ENCODE data around the gene NLE1.

NLE1 gene

DNA sequence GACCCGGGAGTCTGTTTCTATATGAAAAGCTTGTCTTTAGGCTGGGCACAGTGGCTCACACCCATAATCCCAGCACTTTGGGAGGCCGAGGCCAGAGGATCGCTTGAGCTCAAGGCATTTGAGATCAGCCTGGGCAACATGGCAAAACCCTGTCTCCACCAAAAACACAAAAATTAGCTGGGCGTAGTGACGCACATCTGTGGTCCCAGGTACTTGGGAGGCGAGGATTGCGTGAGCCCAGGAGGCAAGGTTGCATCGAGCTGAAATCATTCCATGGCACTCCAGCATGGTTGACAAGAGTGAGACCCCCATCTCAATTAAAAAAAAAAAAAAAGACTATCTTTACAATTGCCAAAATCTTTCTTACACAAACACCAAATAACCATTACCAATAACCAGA lies 55.9 kb downstream of the NLE1 start:
- DNase-seq (ENCODE audit: low read depth): no peak

DNA sequence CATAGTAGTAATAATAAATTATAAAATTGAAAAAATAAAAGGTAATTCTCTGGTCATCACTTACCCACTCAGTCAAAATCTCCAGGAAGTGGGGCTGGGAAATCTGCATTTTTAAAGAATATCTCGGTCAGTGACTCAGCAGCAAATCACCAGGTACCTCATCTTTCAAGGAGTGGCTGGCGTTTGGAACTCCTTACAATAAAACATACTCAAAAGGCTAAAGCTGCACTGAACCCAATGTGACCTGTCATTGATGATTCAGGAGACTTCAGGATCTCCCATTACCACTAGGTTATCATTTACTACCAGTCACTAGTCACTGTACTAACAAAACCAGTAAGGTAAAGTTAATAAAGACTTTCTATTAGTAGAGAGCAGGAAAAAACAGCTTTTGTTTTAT lies 57.1 kb downstream of the NLE1 start:
- peak; percentile 55 for DNase-seq (ENCODE audit: low read depth)

DNA sequence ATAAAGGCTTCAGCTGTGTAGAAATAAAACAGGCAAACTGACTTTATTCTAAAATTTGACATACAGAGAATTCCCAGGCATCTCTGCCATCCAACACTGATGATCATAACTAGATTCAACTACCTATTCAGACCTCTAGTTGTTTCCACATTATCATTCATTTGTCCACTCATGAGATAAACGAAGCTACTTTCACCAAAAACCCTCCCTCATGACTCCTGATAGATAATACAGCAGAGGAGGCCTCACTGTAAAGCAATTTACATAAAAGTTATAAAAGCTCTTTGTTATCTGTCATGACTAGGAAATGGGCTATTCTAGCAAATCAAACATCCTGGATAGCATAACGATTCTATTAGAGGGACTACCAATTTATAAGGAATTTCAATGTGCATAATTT lies 59.0 kb downstream of the NLE1 start:
- DNase-seq (ENCODE audit: low read depth): no peak

DNA sequence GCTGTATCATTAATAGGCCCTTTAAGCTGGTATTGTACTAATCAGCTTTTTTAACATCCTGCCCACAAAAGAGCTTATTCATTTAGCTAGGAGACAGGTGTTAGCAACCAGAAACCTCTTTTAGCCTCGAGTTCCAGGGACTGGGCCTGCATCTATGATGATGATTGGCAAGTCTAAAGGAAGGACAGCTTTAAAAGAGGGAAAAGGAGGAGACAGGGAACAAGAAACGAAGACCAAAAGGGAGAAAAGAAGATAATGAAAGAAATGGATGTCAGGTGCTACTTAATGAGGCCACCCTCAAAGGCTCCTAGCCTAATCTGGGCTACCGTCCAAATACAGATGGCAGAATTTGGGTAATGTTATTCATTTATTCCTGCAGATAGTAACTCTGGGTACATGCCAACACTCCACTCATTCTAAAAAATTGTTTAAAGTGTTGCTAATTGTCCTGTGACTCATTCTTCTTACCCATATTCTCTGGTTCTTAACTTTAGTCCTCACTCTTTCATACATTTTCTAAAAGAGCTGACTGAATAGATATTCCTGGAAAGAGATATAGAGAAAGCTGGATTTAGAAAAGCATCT lies 59.9 kb downstream of the NLE1 start:
- DNase-seq (ENCODE audit: low read depth): peak; percentile 95

DNA sequence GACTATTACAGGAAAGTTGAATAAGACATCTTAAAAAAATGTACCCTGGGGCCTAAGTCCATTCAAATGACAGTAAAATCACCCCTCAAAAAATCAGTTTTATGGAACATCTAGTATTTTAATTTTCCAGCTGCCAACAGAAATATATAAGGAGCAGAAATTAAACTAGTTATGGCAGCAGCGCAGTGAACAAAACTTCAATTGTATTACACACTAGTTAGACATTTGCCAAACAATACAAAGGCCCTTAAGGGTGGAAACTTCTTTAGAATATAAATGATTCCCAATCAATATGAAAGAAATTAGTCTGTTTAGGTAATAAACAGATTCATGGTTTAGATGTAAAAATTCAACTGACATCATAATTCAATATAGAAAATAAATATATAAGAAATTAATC lies 60.5 kb downstream of the NLE1 start:
- DNase-seq (ENCODE audit: low read depth): no peak

DNA sequence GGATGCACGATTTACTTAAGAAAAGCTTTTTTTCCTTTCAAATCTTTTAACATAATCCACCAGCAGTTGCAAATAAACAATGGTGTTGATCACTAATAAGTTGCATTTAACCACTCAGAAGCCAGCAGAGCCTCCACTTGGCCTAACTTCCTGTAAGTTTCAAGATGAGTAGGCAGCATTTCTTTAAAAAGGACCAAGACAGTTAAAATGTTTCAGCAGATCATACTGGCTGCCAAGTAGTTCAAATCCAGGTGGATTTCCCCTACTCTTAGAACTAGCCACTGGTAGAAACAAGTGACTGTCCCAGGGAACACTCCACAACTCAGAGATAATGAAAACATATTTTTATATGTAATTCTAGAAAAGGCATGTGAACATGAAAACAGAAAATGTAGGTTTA lies 61.6 kb downstream of the NLE1 start:
- DNase-seq (ENCODE audit: low read depth): no peak

DNA sequence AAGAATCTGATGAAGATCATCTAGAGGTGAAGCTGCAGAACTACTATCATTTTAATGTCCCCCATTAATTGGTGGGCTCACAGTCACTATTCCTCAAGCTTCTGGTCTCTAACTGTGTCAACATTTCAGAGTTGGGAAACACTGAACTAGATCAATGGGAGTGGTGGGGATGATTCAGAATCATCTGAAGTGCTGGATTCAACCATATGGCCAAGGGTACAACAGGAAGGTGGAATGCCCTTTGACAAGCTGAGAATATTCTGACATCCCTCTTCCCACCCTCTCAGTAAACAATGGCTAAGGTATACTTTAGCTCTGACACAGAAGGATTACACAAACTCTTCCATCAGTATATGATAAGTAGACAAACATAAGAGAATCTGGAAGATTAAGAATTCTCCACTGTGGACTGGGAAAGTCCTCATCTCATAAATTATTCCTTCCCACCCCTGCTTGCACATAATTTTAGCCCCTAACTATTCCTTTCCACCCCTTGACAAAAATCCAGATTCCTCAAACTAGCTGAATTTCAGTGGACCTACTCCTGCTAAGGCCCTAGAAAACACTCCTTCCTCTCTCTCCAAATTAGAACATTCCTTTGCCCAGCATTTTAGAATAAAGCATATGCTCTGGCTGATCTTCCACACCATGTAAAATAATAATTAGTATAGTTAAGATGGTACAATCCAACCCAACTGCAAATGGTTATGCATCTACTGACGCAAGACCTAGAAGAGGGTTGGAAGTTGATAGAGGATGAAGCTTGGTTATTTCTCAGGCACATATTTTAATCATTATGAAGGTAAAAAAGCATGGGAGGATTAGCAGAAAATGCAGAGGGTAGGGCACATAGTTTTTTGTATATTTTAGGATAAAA lies 62.3 kb downstream of the NLE1 start:
- no peak for DNase-seq (ENCODE audit: low read depth)
